Measurements from ENCODE around the gene RTTN.

DNA sequence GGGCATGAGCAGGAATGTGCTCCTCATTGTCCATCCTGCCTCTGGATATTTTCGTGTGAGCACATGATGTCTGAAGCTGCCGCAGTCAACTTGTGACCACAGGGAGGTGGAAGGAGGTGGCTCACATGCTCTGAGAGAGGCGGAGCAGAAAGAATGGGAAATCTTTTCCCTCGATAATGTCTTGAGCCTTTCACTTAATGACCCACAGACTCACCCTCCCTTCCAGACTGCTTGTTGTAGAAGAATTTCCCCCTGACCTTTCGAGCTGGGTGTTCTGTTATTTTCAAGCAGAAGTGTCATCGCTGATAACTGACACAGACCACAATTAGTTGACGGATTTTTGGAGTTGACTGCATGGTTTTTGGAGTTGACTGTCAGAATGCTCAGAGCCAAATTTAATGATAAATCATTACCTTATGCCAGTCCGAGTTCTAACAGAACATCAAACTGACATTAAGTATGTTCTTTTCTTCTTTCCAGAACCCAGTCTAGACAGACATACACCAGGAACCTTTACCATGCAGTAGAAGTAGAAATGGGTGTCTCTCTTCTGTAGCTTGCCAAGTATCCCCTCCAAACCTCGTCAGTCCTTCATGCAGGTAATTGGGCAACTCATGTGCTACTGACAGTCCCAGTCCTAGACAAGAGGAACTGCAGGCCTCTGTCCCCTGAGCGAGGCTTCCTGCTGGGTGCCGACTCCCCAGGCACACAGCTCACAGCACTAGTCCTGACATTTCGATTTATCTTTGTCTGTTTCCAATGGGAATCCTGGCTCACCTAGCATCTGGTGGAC is 29.4 kb upstream of the RTTN start:
- TF ChIP-seq GATA2 (IDR thresholded peaks at IDR 0.05; ENCODE audit: low read depth, low read length) (no peak), GATA3 (IDR thresholded peaks at IDR 0.05; ENCODE audit: low read depth, low read length) (no peak)
